ENCODE data around the gene ZNF169.
"Not testable (repeated sequence)": the region's sequence is repeated elsewhere in the genome, so short reads cannot be mapped to it uniquely, and the experiment has no call there.

ZNF169 gene

DNA sequence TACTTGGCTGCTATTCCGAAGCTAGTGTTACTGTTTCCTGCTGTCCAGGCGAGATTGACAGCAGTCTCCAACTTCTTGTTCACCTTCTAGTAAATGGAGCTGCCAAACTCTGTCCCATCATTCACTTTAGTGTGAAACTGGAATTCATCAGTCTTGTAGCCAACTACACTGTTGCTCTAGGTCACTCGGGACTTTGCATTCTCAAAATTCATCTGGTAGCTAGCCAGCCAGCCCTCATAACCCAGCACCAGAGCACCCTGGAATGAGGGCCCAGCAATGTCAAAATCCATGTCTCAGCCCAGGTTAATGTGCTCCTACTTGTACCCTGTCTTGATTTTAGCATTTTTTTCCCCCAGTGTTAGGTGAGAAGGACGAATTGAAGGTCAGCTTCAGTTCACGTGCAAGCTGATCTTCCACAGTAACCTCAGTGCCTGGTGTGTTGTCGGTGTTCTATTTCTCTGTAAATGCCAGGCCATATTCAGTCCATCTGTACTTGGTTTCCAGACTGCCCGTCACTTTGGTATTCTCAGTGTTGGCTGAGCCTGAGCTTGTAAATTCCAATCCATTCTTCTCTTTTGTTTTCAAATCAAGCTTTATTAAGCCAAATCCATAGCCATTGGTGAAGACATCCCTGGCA, 28.9 kb downstream of the ZNF169 start:
- DNase-seq = no peak

DNA sequence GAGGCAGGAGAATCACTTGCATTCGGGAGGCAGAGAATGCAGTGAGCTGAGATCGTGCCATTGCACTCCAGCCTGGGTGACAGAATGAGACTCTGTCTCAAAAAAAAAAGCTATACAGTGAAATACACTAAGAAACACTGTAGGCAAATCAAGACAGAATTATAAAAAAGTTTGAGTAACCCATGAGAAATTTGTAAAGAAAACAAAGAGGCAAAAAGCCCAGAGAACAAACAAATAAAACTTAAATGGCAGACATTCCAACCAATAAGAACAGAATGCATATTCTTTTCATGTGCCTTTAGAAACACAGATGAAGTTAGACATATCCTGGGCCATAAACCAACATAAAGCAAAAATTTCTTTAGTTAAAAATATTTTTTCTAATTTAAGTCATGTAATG, 30.6 kb downstream of the ZNF169 start:
- DNase-seq = no peak

DNA sequence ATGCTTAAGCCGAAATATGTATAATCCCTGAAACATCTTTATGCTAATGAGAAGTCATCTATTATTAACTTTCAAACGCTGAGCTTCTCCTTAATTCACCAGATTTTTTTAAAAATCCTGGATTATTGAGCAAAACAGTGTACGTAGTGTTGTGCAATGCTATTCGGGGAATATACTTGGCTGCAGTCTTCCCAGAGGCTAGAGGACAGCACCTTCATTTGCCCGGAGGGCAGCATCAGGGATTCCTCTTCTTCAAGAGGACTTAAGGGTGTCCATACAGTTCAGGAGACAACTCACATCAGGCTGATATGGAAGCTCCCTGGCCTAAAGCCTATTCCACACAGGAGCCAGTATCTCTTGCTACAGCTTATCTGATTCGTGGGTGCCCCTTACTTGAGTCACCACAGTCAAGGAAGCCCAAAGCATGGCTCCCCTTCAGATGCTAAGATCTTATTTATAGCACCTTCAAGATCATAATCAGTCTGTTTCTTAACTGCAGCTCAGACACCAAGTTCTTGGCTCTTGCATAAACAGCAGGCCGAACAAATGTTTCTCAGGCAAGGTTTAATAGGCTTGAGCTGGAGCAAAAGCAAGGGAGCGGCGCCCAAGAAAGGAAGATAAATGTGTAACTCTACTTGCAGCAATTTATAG, 40.0 kb downstream of the ZNF169 start:
- no peak for DNase-seq

DNA sequence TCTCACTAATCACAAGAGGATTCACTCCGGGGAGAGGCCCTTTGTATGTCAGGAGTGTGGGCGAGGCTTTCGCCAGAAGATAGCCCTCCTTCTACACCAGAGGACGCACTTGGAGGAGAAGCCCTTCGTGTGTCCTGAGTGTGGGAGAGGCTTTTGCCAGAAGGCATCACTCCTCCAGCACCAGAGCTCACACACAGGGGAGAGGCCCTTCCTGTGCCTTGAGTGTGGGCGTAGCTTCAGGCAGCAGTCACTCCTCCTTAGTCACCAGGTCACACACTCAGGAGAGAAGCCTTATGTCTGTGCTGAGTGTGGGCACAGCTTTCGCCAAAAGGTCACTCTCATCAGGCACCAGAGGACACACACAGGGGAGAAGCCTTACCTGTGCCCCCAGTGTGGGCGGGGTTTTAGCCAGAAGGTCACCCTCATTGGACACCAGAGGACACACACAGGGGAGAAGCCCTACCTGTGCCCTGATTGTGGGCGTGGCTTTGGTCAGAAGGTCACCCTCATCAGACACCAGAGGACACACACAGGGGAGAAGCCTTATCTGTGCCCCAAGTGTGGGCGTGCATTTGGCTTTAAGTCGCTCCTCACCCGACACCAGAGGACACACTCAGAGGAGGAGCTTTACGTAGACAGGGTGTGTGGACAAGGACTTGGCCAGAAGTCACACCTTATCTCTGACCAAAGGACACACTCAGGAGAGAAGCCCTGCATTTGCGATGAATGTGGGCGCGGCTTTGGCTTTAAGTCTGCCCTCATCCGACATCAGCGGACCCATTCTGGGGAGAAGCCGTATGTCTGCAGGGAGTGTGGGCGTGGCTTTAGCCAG, 41.6 kb downstream of the ZNF169 start:
- no peak for DNase-seq

DNA sequence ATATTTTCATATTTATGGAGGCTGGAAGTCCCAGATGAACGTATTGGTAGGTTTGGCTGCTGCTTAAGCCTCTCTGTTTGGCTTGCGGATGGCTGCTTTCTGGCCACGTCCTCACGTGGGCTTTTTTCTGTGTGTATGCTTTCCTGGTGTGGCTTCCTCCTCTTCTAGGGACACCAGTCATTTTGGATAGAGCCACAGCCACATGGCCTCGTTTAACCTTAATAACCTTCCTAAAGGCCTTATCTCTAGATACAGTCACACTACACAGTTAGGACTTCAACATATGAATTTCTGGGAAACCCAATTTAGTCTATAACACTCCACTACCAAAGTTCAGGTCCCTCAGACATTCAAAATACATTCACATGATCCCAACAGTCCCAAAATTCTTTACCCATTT, 42.5 kb downstream of the ZNF169 start:
- DNase-seq = no peak

DNA sequence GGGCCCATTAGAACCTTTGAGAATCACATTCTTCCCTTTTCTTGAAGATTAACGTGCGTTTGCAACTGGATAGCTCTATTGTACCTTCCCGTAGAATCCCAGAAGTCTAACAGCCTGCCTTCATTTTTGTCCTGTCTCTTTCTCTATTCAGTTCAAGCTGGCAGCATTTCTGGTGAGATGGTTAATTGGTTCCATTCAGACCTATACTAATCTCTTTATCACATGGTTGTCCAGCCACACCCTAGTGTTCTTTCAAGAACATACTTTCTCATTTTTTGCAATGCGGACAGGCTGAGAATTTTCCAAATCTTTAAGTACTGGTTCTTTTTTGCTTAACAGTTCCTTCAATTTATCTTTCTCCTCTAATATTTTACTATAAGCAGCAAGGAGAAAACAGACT, 43.3 kb downstream of the ZNF169 start:
- DNase-seq = no peak

DNA sequence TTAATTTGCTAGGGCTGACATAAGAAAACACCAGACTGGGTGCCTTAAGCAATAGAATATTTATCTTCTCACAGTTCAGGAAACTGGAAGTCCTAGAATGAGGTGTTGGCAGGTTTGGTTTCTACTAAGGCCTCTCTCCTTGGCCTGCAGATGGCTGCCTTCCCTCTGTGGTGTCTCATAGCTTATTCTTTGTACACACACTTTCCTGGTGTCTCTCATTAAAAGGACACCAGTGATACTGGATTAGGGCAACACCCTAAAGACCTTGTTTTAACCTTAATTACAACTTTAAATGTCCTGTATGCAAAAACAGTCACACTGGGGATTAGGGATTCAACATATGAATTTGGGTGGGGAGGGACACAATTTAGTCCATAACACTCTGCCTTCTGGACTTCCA, 44.2 kb downstream of the ZNF169 start:
- DNase-seq = no peak

DNA sequence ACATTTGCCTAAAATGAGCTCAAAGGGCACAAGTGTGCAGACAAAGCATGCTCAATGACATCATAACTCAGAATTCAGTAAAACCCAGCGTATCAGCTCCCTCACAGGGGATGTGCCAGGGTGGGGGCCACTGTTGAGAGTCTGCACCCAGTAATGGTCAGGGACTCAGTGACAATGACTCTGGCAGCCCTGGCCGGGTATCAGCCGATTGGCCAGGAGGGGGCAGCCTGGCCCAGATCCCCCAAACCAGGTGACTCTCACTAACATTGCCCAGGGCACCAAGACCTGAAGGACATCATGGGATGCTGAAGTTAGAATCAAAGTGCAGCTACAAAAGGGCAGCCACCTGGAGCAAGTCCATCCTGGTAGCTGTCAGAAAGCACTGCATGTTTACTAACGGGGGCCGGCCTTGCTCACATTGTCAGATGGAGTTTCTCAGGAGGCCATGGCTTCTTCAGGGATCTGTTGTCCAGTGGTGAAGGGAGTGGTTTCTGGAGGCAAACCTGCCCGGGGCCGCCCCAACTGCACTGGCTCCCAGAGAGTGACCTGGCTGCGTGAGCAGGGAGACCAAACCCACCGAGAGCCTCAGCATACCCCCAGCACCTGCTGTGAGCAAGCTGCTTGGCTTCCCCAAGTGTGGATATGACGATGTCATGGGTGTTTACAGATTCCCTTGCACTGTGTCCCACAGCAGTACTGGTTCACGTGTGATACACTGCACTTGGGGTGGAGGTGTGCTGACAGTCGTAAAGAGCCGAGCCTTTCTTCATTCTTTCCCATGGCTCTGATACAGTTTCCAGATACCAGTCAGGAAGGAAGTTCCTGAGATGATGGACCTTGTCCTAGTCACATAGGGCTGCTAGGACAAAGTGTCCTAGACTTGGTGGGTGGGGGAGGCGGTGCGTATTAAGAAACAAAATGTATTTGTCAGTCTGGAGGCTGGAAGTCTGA, 56.2 kb downstream of the ZNF169 start:
- DNase-seq = not testable (repeated sequence)

DNA sequence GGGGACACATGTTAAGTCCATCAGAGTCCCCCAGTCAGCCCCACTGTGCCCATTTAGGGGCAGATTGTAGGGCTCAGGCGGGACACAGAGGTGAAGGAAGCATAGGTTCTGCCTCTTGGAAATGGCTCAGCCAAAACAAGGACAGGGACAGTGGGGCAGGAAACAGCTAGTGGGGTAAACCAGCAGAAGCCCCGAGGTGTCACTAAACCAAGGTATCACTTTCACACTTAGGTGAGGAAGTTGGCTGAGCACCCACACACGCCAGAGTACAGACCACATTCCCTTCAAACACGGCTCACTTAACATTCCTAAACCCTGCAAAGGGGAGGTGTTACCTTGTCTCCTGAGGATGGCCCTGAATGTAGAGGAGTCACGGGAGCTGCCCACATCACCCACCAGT, 57.1 kb downstream of the ZNF169 start:
- not testable (repeated sequence) for DNase-seq

DNA sequence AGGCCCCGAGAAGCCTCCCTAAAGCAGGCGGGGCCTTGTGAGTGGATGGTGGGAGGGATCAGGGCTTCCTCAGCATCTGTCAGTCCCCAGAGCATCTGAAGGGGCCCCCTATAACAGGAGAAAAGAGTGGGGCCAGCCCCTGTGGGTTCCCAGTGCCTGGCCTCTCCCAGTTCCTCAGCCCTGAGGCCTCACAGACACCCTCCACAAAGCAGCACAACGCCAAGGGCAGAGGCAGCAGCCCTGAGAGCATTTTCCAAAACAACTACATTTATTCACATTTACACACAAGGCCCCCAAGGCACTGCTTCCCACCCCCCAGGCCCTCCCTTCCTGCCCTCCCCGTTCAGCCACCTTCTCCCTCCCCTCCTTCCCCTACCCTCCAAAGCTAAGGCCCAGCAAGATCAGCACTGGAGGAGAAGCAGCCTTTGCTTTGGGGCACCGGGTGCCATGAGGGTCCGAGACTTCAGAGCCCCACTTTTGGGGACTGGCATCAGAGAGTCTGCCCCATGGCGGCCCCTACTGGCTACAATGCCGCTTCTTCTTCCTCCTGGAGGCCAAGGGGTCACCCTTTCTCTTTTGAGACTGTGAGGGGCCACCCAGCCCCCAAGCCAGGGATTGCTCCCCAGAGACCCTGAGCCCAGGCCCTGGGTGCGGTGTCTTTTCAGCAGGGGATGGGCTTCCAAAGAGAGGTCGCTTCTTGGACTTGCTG, 59.0 kb downstream of the ZNF169 start:
- DNase-seq = not testable (repeated sequence)

DNA sequence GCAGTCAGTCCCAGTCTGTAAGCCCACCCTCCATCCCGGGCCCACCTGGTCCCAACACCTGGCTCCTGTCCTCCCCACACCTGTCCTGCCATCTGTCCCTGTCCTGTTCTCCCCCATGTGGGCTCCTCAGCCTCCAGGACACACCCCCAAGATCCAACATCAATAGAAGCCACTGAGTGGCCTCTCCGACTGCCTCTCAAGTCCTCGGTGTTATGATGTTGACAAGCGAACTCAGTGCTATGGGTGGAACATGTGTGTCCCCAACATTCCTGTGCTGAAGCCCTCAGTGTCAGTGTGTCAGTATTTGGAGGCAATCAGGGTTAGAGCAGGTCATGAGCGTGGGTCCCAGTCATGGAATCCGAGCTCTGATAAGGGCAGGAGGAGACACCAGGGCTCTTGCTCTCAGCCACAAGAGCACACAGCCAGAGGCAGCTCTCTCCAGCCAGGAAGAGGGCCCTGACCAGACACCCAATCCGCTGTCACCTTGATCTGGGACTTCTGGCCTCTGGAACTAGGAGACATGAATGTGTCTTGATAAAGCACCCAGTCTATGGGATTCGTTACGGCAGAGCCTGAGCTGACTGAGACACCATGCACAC, 63.3 kb downstream of the ZNF169 start:
- DNase-seq = not testable (repeated sequence)

DNA sequence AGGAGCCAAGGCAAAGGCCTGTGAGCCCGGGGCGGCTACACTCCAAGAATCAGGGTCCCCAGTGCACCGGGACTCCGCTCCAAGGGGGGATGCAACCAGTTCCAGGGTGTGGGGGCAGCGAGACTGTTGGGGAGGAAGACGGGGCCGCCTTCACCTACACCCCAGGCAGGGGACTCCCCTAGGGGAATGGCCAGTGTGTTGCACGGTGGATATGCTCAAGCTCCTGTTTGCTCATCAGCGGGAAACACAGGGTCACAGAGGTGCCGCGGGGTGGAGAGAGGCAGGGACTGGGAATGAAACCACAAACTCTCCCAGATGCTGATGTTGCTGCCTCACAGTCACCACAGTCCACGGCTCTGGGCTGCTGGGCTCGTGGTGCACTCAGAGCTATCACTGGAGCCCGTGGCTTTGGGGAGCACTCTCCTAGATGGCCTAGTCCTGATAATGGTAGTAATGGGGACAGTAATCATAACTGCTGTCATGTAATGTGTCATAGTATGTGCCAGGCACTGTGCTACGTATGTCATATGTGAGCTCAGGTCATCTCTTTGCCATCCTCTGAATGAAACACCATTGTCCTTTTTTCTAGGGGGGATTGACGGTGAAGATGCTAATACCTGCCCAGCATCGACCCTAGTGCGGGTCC, 64.2 kb downstream of the ZNF169 start:
- DNase-seq = not testable (repeated sequence)

DNA sequence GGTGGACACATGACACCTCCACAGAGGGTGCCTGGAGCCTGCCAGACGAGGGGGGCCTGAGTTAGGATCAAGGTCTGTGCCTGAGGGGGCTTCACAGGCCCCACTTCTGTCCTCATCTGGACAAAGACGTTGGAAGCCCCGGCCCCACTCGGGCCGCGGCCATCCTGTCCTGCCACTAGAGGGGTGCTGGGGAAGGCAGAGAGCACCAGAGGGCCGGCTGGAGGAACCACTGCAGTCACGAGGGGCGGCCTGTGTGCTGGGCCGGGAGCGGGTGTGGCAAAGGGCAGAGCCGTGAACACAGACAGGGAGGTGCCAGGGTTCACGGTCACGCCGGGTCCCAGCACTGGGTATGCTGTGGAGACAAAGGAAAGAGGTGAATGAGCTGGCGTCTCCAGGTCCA, 66.5 kb downstream of the ZNF169 start:
- DNase-seq = not testable (repeated sequence)

DNA sequence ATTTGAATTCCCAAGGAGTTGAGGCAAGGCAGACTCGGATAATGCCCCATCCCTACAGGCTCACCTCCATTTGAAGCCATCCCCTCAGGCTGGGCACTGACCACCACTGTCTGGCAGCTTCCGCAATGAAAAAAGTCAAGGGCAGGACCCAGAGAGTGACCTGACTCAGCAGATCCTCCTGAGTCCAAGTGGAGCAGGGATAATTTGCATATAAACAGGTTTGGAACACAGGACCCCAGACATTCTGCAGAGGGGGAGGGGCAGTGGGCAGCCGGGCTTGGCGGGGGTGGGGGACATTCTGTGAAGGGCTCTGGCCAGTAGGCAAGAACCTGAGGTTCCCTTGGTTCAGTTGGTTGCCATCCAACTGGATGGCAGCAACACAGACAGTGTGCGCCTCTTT, 69.4 kb downstream of the ZNF169 start, which contains the start of gene NUTM2F:
Gene NUTM2F, minus strand, starts transcription at position 101 of the 400 bp plus-strand sequence. Its CDS starts 21 bp downstream, at position 80.
- DNase-seq = not testable (repeated sequence)

DNA sequence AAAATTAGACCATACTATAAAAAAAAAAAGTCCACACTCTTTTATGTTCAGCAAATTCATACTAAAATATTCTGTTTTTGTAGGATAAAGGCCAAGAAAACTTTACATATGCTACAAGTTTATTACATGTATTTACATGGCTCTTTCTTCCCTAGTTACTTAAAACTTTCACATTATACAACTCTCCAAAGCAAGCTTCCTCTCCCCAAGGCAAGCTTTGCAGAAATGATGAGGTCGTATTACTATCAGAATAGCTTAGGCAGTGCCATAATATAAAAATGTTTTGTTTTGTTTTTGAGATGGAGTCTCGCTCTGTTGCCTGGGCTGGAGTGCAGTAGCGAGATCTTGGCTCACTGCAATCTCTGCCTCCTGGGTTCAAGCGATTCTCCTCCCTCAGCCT, 77.3 kb downstream of the ZNF169 start:
- not testable (repeated sequence) for DNase-seq

DNA sequence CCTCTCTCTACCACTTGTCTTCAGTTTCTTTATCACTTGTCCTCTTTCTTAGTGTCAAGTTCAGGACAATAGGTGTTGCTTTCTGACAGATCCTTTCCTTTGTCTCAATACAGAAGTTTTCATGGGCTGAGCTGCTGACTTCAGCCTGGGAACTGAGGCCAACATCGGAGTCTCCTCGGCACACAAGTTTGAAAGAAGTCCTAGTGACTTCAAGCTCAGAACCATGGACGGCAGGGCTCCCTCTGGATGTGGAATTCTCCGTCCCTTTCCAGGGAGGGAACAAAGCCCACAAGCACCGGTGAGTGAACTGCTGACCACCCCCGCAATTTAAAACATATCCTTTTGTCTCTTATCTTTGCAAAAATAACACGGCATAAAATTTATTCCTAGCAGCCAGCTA, 79.6 kb downstream of the ZNF169 start:
- not testable (repeated sequence) for DNase-seq

DNA sequence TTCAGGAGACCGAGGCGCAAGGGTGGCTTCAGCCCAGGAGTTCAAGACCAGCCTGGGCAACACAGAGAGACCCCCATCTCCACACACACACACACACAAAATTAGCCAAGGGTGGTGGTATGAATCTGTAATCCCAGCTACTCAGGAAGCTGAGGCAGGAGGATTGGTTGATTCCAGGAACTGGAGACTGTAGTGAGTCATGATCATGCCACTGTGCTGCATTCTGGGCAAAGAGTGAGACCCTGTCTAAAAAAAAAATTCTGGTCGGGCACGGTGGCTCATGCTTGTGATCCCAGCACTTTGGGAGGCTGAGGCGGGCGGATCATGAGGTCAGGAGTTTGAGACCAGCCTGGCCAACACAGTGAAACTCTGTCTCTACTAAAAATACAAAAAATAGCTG, 80.6 kb downstream of the ZNF169 start:
- DNase-seq = peak; percentile 4

DNA sequence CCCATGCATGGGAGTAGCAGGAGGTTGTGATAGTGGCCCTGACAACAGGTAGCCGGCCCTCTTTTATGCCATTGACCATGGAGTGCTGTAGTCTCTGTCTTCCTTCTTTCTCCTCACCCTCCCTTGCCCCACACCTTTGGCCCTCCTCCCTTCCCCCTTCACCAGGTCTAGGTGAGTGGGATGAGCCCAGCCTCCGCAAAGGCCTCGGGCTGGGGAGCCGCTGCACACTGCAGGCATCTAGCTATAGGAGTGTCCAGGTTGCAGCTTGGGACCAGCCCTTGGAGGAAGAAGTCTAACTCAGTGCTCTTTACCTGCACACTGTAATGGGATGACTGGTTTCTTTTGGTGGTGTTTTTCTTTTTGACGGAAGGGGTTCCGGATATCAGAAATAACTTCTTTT, 81.7 kb downstream of the ZNF169 start:
- not testable (repeated sequence) for DNase-seq

DNA sequence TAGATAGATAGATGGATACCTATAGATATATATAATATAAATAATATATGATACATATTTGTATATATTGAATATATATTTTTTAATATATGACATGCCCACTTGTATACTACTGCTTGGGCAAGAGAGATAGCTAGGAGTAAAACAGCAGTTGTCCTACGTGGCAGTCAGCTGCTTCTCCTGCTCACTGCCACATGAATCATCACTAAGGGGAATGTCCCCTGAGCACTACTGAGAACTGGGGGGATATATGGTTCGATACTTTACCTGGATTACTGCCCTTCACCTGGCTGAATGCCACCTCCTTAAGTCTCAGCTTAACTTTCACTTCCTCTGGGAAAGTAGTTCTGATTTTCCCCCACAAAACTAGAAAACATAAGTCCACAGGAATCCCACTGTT, 82.6 kb downstream of the ZNF169 start:
- not testable (repeated sequence) for DNase-seq

DNA sequence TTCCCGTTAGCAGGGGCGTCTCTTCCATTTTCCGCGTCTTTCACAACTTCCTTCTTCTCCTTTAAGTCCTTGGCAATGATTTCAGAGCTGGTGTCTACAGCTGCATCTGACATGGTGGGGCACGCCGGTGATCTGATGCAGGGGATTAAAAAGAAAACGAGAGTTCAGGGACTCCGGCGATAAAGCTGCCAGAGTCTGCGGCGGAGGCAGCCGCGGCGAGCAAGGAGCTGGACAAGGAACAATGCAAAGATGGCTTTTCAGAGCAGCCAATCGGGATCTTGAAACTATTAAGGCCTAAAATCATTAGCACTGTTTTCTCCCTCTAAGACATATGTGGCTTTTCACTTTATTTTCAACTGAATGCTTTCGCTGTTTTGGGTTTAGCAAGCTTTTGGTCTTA, 88.4 kb downstream of the ZNF169 start:
- DNase-seq = not testable (repeated sequence)

DNA sequence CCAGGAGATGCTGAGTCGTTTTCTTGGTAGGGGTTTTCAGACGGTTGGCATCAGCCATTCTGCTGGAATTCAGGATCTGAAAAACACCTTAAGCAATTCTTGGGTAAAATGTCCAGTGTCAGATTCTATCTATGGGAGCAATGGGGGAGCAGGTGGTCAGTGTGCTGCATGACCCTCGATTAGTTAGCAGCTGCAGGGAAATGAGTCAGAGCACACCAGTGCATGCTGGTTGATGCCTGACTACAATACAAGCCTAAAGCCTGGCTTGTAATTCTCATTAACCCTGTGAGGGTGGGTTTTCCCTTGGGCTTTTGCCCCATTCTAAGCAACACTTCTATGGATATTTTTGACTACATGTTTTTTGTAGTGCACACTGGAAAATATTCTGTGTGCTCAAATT, 89.7 kb downstream of the ZNF169 start:
- not testable (repeated sequence) for DNase-seq

Measured in activated CD4-positive, alpha-beta T cell treated with anti-CD3 and anti-CD28 coated beads, Interleukin-10, Interleukin-2, amounts not matched to agents 100 ng/mL and 50 ng/mL, durations not matched to agents 16 hours and 8 hours (primary cell).